Neuronal stem cell (in vitro differentiated cells): ENCODE measurements around the gene RAB33B.

Experiments used
- DNase-seq: peaks from one replicate; pipeline ENCODE4 v3.0.0-alpha.2; 2013; ENCODE audit warnings: low spot score
- H2AFZ ChIP-seq: one replicate; pipeline ENCODE4 v1.6.1; 2013; ENCODE audit warnings: mild to moderate bottlenecking, low read length, inconsistent platforms
- H2AK5ac ChIP-seq: 2 replicates; pipeline ENCODE4 v1.6.1; 2013; ENCODE audit warnings: low read depth, mild to moderate bottlenecking, inconsistent platforms, low read length, moderate library complexity, mixed read lengths
- H2BK120ac ChIP-seq: 2 replicates; pipeline ENCODE4 v1.6.1; 2013; ENCODE audit warnings: low read depth, mild to moderate bottlenecking, inconsistent platforms, low read length, moderate library complexity, mixed read lengths
- H2BK12ac ChIP-seq: one replicate; pipeline ENCODE4 v1.6.1; 2013; ENCODE audit warnings: low read length, inconsistent platforms
- H2BK15ac ChIP-seq: 2 replicates; pipeline ENCODE4 v1.6.1; 2013; ENCODE audit warnings: mild to moderate bottlenecking, low read length, inconsistent platforms, mixed read lengths
- H2BK5ac ChIP-seq: one replicate; pipeline ENCODE4 v1.6.1; 2013; ENCODE audit warnings: inconsistent platforms, mild to moderate bottlenecking, low read length, moderate library complexity
- H3K14ac ChIP-seq: one replicate; pipeline ENCODE4 v1.6.1; 2013; ENCODE audit warnings: low read length, inconsistent platforms
- H3K18ac ChIP-seq: 2 replicates; pipeline ENCODE4 v1.6.1; 2013; ENCODE audit warnings: low read length, inconsistent platforms
- H3K23ac ChIP-seq: 2 replicates; pipeline ENCODE4 v1.6.1; 2013; ENCODE audit warnings: low read depth, mild to moderate bottlenecking, mixed read lengths, low read length, inconsistent platforms; ENCODE audit not compliant: poor library complexity
- H3K27ac ChIP-seq: replicated peaks from 3 replicates; pipeline ENCODE4 v1.5.1; 2013; ENCODE audit warnings: low read length, inconsistent platforms
- H3K27me3 ChIP-seq, 3 experiments: 2 replicates each; pipeline ENCODE4 v1.6.1; 2013; ENCODE audit warnings: low read length in 3 of 3, mild to moderate bottlenecking in 2 of 3, inconsistent platforms in 1 of 3, low read depth in 1 of 3, mixed read lengths in 1 of 3, moderate library complexity in 1 of 3; ENCODE audit not compliant: control insufficient read depth in 3 of 3, insufficient read depth in 3 of 3
- H3K36me3 ChIP-seq, 2 donors: replicated peaks in 1 of 2; 2 replicates each; pipeline ENCODE4 v1.6.1; 2013; ENCODE audit warnings: low read length in 2 of 2; ENCODE audit not compliant: control insufficient read depth in 2 of 2, insufficient read depth in 2 of 2
- H3K4ac ChIP-seq: 2 replicates; pipeline ENCODE4 v1.6.1; 2013; ENCODE audit warnings: inconsistent platforms, mild to moderate bottlenecking, low read length, moderate library complexity
- H3K4me1 ChIP-seq, 2 donors: 1 replicate in 1 of 2; 2 replicates in 1 of 2; pipeline ENCODE4 v1.6.1; 2013; ENCODE audit warnings: low read length in 2 of 2, low read depth in 1 of 2; ENCODE audit not compliant: control insufficient read depth in 2 of 2, insufficient read depth in 1 of 2
- H3K4me2 ChIP-seq: one replicate; pipeline ENCODE4 v1.6.1; 2013; ENCODE audit warnings: mild to moderate bottlenecking, low read length, inconsistent platforms; ENCODE audit not compliant: insufficient read depth, poor library complexity, severe bottlenecking
- H3K4me3 ChIP-seq, 2 donors: 2 replicates each; pipeline ENCODE4 v1.5.1; 2013; ENCODE audit warnings: low read length in 2 of 2, mild to moderate bottlenecking in 2 of 2, inconsistent platforms in 1 of 2, moderate library complexity in 1 of 2
- H3K79me1 ChIP-seq: one replicate; pipeline ENCODE4 v1.6.1; 2013; ENCODE audit warnings: low read depth, mild to moderate bottlenecking, inconsistent platforms, low read length, moderate library complexity
- H3K9ac ChIP-seq: one replicate; pipeline ENCODE4 v1.6.1; 2013; ENCODE audit warnings: mild to moderate bottlenecking, low read depth, low read length, inconsistent platforms; ENCODE audit not compliant: poor library complexity
- H3K9me3 ChIP-seq, 2 donors: replicated peaks in 1 of 2; 2 replicates each; pipeline versions ENCODE3 to v1.6.1; 2013; ENCODE audit warnings: low read length in 2 of 2, mild to moderate bottlenecking in 2 of 2, inconsistent platforms in 1 of 2, low read depth in 1 of 2, mixed read lengths in 1 of 2, moderate library complexity in 1 of 2; ENCODE audit not compliant: control insufficient read depth in 2 of 2, insufficient read depth in 1 of 2
- H4K8ac ChIP-seq: one replicate; pipeline ENCODE4 v1.6.1; 2013; ENCODE audit warnings: low read depth, mild to moderate bottlenecking, inconsistent platforms, low read length, moderate library complexity
- H4K91ac ChIP-seq: one replicate; pipeline ENCODE4 v1.6.1; 2013; ENCODE audit warnings: low read length, low read depth, mild to moderate bottlenecking, inconsistent platforms; ENCODE audit not compliant: poor library complexity
- WGBS, 2 donors: extraction: QIAGEN DNeasy Blood & Tissue Kit; methylation state at CpG; one replicate each; pipeline ENCODE4 v1.1.7; 2013; ENCODE audit warnings: missing lambda C conversion rate in 2 of 2, mixed read lengths in 1 of 2; ENCODE audit not compliant: insufficient read length in 2 of 2, insufficient replicate concordance in 1 of 2; ENCODE audit errors: extremely low coverage in 2 of 2; 5-methylcytosine and 5-hydroxymethylcytosine counted together

Gene RAB33B

DNA sequence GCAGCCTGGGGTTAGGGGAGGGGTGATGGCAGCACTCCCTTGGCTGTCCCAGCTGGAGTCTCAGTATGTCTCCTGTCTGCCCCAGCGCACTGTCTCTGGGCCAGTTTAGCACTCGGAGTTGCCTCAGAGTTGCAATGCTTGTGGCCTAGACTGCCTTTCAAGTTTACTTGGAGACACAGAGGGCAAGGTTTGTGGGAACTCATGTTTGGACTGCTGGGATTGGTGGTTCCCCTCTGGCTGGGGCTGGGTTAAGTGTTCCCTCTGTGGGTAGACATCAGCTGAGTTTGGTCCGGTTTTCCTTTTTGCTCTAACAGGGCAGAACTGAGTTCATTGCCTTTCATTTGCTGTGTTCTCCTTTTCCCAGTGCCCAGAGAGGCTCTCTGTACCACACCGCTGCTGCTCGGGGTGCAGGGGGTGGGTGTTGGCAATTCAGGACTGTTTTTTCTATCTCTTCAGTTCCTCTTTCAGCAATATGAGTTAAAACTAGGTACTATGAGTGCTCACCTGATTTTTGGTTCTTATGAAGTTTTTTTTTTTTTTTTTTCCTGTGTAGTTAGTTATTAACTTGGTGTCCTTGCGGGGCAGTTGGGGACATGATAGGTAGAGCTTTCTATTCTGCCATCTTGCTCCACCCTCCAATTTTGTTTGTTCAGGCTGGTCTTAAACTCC, 17.2 kb downstream of the RAB33B start:
- Histone ChIP-seq H3K4ac (no peak overlapping the region), H2BK120ac (no peak overlapping the region), H2BK15ac (no peak overlapping the region), H3K14ac (no peak overlapping the region), H3K36me3 (peaks cover 7 to 21% of the 10 kb centered on the region in 2 donors), H2BK12ac (no peak overlapping the region), H2AK5ac (no peak overlapping the region), H2BK5ac (no peak overlapping the region), H3K18ac (no peak overlapping the region), H3K9me3 (peaks cover 4 to 44% of the 10 kb centered on the region in 2 donors), H3K9ac (no peak overlapping the region), H3K4me2 (no peak overlapping the region), H4K8ac (no peak overlapping the region), H2AFZ (no peak overlapping the region), H3K27me3 (no peaks in the 10 kb centered on the region), H3K23ac (no peak overlapping the region), H3K4me3 (no peak overlapping the region), H3K4me1 (no peaks in the 10 kb centered on the region), H4K91ac (no peak overlapping the region), H3K27ac (no peak overlapping the region), H3K79me1 (peaks cover 2% of the 10 kb centered on the region)
- WGBS, 2 donors = no CpG with 5 or more reads among the region's 6 CpGs
- no peak for DNase-seq

DNA sequence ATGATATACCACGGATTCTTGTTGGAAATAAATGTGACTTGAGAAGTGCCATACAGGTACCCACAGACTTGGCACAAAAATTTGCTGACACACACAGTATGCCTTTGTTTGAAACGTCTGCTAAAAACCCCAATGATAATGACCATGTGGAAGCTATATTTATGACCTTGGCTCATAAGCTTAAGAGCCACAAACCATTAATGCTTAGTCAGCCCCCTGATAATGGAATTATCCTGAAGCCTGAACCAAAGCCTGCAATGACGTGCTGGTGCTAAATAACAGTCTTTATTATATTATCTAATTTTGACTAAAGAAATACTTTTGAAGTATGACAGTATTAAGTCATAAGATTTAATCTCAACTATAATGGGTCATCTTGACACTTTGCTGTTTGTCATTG, 18.9 kb downstream of the RAB33B start:
- Histone ChIP-seq H3K18ac (no peak overlapping the region), H3K79me1 (no peaks in the 10 kb centered on the region), H3K27me3 (no peaks in the 10 kb centered on the region), H3K9me3 (peaks cover 4 to 39% of the 10 kb centered on the region in 2 donors), H2BK12ac (no peak overlapping the region), H3K4me1 (no peaks in the 10 kb centered on the region), H2BK15ac (no peak overlapping the region), H3K27ac (no peak overlapping the region), H3K9ac (no peak overlapping the region), H2AK5ac (no peak overlapping the region), H3K36me3 (peaks cover 7 to 21% of the 10 kb centered on the region in 2 donors), H3K4me2 (no peak overlapping the region), H4K8ac (no peak overlapping the region), H2BK5ac (no peak overlapping the region), H2BK120ac (no peak overlapping the region), H2AFZ (no peak overlapping the region), H3K4me3 (no peak overlapping the region), H3K4ac (no peak overlapping the region), H4K91ac (no peak overlapping the region), H3K14ac (no peak overlapping the region), H3K23ac (no peak overlapping the region)
- DNase-seq = no peak
- WGBS, 2 donors = no CpG with 5 or more reads among the region's 3 CpGs

DNA sequence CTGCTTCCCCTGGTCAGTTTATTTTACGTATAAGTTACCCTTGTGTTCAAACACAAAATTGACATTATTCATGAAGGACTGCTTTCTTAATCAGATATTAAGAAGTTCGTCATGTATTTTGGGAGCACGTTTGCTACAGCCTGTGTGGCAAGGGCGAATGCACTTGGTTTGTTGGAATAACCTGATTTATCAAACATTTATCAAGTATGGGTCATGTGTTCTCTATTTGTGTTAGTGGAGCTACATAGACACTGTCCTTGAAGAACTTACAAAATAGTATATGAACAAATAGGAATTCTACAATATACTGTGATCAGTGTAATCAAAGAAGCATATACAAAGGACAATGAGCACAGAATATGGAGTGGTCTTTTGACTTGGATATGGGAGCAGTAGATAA, 22.4 kb downstream of the RAB33B start:
- Histone ChIP-seq H2BK5ac (no peak overlapping the region), H3K9me3 (peaks cover 0 to 16% of the 10 kb centered on the region in 2 donors), H3K27ac (no peak overlapping the region), H3K23ac (no peak overlapping the region), H3K79me1 (no peaks in the 10 kb centered on the region), H2BK12ac (no peak overlapping the region), H4K8ac (no peak overlapping the region), H3K4ac (no peak overlapping the region), H3K4me1 (no peaks in the 10 kb centered on the region), H3K18ac (no peak overlapping the region), H2BK120ac (no peak overlapping the region), H2BK15ac (no peak overlapping the region), H4K91ac (no peak overlapping the region), H3K4me3 (no peak overlapping the region), H2AK5ac (no peak overlapping the region), H3K9ac (no peak overlapping the region), H3K14ac (no peak overlapping the region), H3K27me3 (no peaks in the 10 kb centered on the region), H3K36me3 (peaks cover 4 to 21% of the 10 kb centered on the region in 2 donors), H3K4me2 (no peak overlapping the region), H2AFZ (no peak overlapping the region)
- no peak for DNase-seq
- no CpG with 5 or more reads among the region's 4 CpGs for WGBS, 2 donors

DNA sequence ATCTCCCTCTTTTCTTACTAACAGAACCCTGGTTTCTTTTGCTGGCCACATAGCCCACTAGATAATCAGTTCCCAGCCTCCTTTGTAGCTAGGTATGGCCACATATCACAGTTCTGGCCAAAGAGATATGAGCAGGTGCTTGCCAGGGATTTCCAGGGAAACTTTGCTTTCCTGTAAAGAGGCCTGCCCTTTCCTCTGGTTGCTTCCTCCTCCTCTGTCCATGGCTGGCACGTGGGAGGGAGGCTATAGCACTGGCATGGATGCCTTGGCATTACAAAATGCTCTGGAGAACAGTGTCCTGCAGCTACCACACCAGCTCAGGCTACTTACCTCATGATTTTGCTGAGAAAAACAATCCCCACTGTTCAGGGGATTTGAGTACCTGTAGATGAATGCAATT, 27.5 kb downstream of the RAB33B start:
- WGBS, 2 donors = no CpG with 5 or more reads among the region's 1 CpG
- H3K9ac ChIP-seq = no peak overlapping the region

More for the DNA sequence above, 27.5 kb downstream of the RAB33B start:
- H3K4me1 ChIP-seq = no peaks in the 10 kb centered on the region
- H3K27ac ChIP-seq = no peak overlapping the region
- H3K27me3 ChIP-seq = no peaks in the 10 kb centered on the region
- H3K79me1 ChIP-seq = no peaks in the 10 kb centered on the region
- no peak overlapping the region for H3K4me3 ChIP-seq
- no peak overlapping the region for H2AK5ac ChIP-seq
- no peak overlapping the region for H2BK15ac ChIP-seq
- no peak overlapping the region for H3K14ac ChIP-seq
- no peak overlapping the region for H2BK120ac ChIP-seq
- no peak overlapping the region for H3K23ac ChIP-seq
- no peak overlapping the region for H2BK12ac ChIP-seq
- H4K91ac ChIP-seq = no peak overlapping the region
- H3K18ac ChIP-seq = no peak overlapping the region
- H2BK5ac ChIP-seq = no peak overlapping the region
- no peaks in the 10 kb centered on the region for H3K36me3 ChIP-seq
- no peak overlapping the region for H4K8ac ChIP-seq
- H2AFZ ChIP-seq = no peak overlapping the region
- H3K9me3 ChIP-seq = peaks cover 0 to 2% of the 10 kb centered on the region in 2 donors
- no peak for DNase-seq
- H3K4ac ChIP-seq = no peak overlapping the region
- H3K4me2 ChIP-seq = no peak overlapping the region
